ENCODE measurements around the gene LCN15.
"Not testable (repeated sequence)": the region's sequence is repeated elsewhere in the genome, so short reads cannot be mapped to it uniquely, and the experiment has no call there.

Gene LCN15

GRCh38 chr9:136719195-136719880 is 45.0 kb downstream of the LCN15 start:
- no peak for DNase-seq

DNA sequence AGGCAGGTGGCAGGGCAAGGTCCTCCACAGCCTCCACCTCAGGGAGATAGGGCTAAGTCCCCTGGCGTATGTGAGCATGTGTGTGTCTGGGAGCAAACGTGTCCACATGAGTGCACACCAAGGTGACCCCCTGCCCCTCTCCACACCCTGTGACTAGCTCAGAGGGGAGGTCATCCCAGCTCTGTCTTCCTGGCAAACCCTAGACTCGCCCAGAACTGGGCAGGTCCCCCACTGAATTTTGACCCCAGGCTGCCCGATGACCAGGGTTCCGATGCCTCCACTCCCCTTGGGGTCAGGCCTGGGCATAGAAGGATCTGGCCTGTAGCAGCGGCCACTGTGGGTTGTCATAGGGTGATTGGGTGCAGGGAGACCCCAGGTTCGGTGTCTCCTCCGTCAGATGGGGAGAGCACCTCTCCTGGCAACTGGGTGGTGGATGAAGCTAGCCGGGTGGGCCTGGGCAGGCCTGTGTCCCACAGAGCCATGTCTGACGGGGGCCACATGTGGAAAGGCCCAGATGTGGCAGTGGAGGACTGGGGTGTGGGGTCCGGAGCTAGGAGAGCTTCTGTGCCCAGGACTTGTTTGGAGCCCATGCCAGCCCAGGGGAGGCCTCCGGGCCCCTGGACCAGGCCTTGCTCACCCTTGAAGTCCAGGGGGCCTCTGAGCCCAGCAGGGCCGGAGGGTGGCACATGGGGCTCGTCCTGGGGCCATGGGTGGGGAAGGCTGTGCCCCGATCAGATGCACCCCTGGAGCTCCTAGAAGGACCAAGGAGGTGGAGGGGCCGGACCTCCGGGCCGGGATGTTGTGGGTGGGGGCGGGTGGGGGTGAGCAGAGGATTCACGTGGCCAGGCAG is 45.7 kb downstream of the LCN15 start:
- no peak for DNase-seq

DNA sequence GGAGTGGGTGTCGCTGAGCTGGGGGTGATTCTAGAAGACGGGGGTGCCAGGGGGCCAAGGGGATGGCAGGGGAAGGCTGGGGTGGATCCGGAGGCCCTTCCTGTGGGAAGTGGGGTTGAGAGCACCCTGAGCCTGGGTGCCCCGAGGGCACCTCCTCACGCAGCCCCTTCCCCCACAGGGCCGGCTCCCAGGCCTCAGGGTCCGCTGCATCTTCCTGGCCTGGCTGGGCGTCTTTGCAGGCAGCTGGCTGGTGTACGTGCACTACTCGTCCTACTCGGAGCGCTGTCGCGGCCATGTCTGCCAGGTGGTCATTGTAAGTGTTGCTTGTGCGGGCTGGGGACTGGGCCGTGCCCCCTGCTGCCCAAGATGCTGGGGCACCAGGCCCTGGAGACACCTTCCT is 46.9 kb downstream of the LCN15 start:
- DNase-seq, result no peak

DNA sequence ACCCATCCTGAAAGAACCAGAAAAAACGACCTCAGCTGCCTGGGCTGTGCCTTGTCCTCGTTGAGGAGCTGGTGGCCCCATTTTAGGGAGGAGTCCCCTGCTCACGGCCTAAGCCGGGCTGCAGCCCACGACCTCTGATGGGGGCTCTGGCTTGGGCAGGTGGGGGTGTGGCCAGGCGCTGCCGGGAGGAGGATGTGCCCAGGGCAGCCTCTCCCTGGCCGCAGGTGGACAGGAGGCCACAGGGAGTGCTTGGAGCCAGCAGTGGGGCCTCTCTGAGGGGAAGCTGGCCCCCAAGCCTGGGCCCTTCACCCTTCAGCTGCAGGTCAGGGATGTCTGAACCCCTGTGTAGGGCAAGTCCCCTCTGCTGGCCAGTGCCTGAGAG is 49.4 kb downstream of the LCN15 start:
- no peak for DNase-seq

DNA sequence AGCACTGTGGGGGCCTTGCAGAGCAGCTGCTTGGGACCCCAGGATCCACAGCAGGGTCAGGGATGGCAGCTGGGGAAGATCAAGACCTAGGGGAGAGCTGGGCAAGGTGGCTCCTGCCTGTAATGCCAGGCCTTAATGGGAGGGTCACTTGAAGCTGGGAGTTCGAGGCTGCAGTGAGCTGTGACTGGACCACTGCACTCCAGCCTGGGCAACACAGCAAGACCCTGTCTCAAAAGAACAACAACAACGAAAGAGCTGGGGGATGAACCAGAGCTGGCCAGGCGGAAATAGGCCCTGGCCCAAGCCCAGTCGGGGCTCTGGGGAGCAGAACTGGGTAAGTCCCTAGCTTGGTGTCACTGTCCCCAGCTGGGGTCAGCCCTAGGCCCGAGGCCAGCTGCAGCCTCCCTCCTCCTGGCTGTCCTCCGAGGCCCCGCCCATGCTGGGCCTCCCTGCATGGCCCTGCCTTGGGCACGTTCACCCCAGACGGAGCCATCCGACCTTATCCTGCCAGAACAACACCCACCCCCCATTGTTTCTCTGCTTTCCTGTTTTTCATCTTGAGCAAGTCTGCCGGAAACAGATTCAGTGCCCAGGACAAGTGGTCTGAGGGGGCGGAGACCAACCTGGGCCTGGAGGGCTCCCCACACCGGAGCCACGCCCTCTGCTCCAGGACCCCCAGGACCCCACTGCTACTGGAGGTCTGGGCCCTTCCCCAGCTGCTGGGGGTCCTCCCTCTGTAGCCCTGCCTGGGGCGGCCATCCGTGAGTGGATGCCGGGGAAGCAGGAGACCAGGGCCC is 50.0 kb downstream of the LCN15 start:
- no peak for DNase-seq

DNA sequence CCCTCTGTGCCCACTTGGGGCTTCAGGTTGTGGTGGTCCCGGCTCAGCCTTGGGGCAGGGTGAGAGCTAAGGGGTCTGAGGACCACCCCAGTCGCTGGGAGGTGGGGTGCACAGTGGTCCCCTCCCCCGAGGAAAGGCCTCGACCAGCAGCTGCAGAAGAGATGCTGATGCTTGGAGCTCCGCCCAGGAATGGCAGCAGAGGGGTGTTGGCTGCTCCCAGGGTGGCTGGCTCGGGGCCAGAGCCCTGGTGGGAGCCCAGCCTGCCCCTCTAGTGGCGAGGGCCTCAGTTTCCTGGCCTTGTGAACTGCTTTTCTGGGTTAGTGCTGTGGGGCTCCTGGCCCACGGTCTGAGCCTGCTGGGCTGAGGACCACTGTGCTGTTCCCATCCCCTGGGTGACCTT is 50.8 kb downstream of the LCN15 start:
- no peak for DNase-seq

DNA sequence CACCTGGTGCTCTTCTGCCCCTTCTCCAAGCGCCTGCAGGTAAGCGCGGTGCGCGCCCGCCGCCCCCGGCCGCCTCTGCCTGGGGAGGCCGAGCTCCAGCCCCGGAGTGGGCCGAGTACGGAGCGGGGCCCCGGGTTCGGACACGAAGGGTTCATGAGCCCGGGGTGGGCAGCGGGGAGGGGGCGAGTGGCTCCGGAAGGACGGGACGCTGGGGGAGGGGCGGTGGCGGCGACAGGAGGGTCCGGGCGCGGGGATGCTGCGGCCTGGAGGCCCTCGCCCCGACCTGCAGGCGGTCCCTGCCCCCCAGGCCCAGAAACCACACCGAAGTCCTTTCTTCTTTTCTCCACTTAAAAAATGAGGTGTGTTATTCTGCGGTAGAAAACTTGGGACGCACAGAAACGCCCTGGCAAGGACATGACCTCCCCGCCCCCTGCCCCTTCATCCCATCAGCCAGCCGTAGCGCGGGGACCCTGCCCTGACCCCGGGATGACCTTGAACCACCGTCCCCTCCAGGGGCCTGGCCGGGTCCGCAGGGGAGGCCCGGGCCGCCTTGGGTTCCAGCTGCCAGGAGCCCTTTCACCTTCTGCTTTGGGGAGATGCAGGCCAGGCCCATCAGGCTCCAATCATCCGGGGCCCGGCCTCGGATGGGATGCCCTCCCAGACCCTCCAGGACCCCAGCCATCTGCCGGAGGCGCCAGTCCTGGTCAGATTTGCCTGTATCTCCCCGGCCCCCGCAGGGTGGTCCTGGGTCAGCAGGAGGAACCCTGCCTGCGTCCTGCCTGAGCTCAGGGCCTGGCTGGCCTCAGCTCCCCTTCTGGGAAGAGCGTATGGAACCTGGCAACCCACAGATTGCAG is 51.4 kb downstream of the LCN15 start:
- DNase-seq, result no peak

- no peak for DNase-seq
Observed at GRCh38 chr9:136711751-136712689, 52.3 kb downstream of the LCN15 start, which contains the start of gene DIPK1B. TSS of gene DIPK1B (plus strand) at chr9:136712572. CDS start at chr9:136712666, 94 bp downstream.

- DNase-seq, result not testable (repeated sequence)
Observed at GRCh38 chr9:136711219-136711648, 53.1 kb downstream of the LCN15 start.

DNA sequence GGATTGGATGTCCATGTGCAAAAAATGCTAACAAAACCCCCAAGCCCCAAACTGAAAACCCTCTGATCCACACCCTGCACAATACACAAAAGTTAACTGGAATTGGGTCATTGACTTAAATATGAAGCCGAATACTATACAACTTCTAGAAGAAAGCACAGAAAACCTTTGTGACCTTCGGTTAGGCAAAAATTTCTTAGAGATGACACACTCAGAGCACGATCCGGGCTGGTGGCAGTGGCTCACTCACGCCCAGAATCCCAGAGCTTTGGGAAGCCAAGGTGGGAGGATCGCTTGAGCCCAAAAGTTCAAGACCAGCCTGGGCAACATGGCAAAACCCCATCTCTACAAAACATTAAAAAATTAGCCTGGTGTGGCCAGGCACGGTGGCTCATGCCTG is 53.8 kb downstream of the LCN15 start:
- no peak for DNase-seq
